ENCODE results near the gene RMC1.

Gene RMC1

DNA sequence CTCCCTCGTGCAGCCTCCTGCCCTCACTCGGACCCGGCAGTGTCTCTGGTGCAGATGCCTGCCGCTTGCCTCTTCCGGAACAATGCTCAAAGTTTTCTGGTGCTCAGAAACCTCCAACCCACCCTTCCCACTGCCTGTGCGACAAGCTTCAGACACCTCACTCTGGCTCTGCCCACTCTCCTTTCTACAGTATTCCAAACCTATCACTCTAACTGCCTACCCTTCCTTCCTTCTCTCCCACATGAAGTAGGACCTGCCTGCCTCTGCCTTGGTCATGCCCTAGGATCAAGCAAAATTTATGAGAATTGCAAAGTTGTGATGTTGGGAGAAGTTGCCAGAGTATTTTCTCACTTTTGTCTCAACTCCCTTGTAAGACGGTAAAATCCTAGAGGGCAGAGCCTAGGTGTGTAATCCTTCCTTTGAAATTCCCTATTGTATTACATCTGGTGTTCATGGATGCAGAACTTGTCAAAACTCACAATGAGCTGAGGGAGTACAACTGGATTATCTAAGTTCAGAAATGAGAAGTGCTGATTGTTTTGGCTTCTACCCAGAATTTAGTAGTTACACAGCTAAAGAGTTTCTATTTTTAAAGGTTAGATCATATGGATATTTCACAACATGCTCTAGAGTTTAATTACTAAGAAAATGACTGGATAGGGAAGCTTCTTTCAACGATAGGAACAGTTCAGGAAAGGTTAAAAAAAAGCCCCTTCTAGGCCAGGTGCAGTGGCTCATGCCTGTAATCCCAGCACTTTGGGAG, 75.8 kb downstream of the RMC1 start:
- TF ChIP-seq EP300 (IDR thresholded peaks at IDR 0.05; ENCODE audit: borderline replicate concordance) (no peak), USF1 (IDR thresholded peaks at IDR 0.05) (no peak), TAF1 (IDR thresholded peaks at IDR 0.05; ENCODE audit: low read depth) (no peak), ZBTB7A (IDR thresholded peaks at IDR 0.05; ENCODE audit: low read depth) (no peak), YY1 (IDR thresholded peaks at IDR 0.05; ENCODE audit: low read depth) (no peak), REST (IDR thresholded peaks at IDR 0.05; ENCODE audit: low read depth) (no peak), TEAD4 (IDR thresholded peaks at IDR 0.05) (no peak), NFIC (IDR thresholded peaks at IDR 0.05) (no peak), MAX (IDR thresholded peaks at IDR 0.05) (no peak), TCF12 (IDR thresholded peaks at IDR 0.05; ENCODE audit: low read depth) (no peak), EGR1 (IDR thresholded peaks at IDR 0.05) (no peak), RAD21 (IDR thresholded peaks at IDR 0.05; ENCODE audit: low read depth) (no peak), CEBPB (IDR thresholded peaks at IDR 0.05) (no peak), CREB1 (IDR thresholded peaks at IDR 0.05; ENCODE audit: low read depth) (no peak), FOXM1 (IDR thresholded peaks at IDR 0.05; ENCODE audit: borderline replicate concordance, low read depth) (no peak)

GRCh38 chr18:23580677-23581367, 77.5 kb downstream of the RMC1 start:
- no peak for TF ChIP-seq YY1 (IDR thresholded peaks at IDR 0.05; ENCODE audit: low read depth)
- TF ChIP-seq TEAD4 (IDR thresholded peaks at IDR 0.05), result no peak
- no peak for TF ChIP-seq EP300 (IDR thresholded peaks at IDR 0.05; ENCODE audit: borderline replicate concordance)
- no peak for TF ChIP-seq NFIC (IDR thresholded peaks at IDR 0.05)
- TF ChIP-seq CREB1 (IDR thresholded peaks at IDR 0.05; ENCODE audit: low read depth), result no peak
- no peak for TF ChIP-seq ZBTB7A (IDR thresholded peaks at IDR 0.05; ENCODE audit: low read depth)
- TF ChIP-seq FOXM1 (IDR thresholded peaks at IDR 0.05; ENCODE audit: borderline replicate concordance, low read depth), result no peak
- no peak for TF ChIP-seq CEBPB (IDR thresholded peaks at IDR 0.05)
- no peak for TF ChIP-seq REST (IDR thresholded peaks at IDR 0.05; ENCODE audit: low read depth)
- TF ChIP-seq TCF12 (IDR thresholded peaks at IDR 0.05; ENCODE audit: low read depth), result no peak
- TF ChIP-seq MAX (IDR thresholded peaks at IDR 0.05), result no peak
- TF ChIP-seq EGR1 (IDR thresholded peaks at IDR 0.05), result no peak
- TF ChIP-seq RAD21 (IDR thresholded peaks at IDR 0.05; ENCODE audit: low read depth), result no peak
- TF ChIP-seq TAF1 (IDR thresholded peaks at IDR 0.05; ENCODE audit: low read depth), result no peak
- no peak for TF ChIP-seq USF1 (IDR thresholded peaks at IDR 0.05)
